K562 (cell line): ENCODE measurements around the gene VPS50. TPM values are rescaled to one million over a fixed set of nuclear protein-coding genes. Genes with fewer than 3 reads are reported as not detected.
A peak's percentile ranks its signal among the peaks of the same experiment; 100 is the strongest.

Experiments used
- ATAC-seq: fragments of 200-7000 bp; cut with Tn5 transposase; 3 replicates; pipeline ENCODE4 v1.9.1; 2020; ENCODE audit warnings: moderate library complexity
- BruUV-seq: library from RNA; stranded (reverse); fragments of 400-500 nt; replicated peaks from 2 replicates; lab custom pipeline; 2021; lab: Mats Ljungman, UMichigan
- CTCF ChIA-PET: fragments of 300-600 bp; formaldehyde crosslinking; extraction: SDS; loops from one replicate; lab custom pipeline; 2021; ENCODE audit warnings: low intra/inter-chr PET ratio; lab: Yijun Ruan, JAX
- POLR2A ChIA-PET: fragments of 300-600, 350-650 bp; sonication (Branson Sonifier 250); formaldehyde crosslinking; extraction: SDS; loops from one replicate; lab custom pipeline; 2021; ENCODE audit warnings: antibody characterized with exemption, inconsistent platforms; lab: Yijun Ruan, JAX
- DNase-seq, 4 experiments: peaks; one replicate each; pipeline versions ENCODE4 v3.0.0 to v3.0.0-alpha.2; 2011 to 2018; ENCODE audit warnings: low spot score in 3 of 4, mixed read lengths in 3 of 4; ENCODE audit errors: extremely low read depth in 1 of 4
- FAIRE-seq: peaks from 2 replicates; lab custom pipeline; 2011; peaks lifted over from hg19 to GRCh38; lab: Jason Lieb, UNC
- H2AFZ ChIP-seq: 2 replicates; pipeline ENCODE4 v1.6.0; 2011; ENCODE audit warnings: low read depth, low read length, control low read depth, inconsistent platforms
- H3K27ac ChIP-seq: fragments of 200-600 bp; 3 replicates; pipeline ENCODE4 v1.8.0; 2011; ENCODE audit warnings: low read depth, mild to moderate bottlenecking, control low read depth, inconsistent platforms, low read length, moderate library complexity, mixed read lengths; ENCODE audit errors: extremely low read depth
- H3K27me3 ChIP-seq, 2 experiments: fragments of 300-600 bp in 1 of 2; 2 replicates in 1 of 2; 3 replicates in 1 of 2; pipeline versions ENCODE4 v1.6.0 to v1.8.0; 2011; ENCODE audit warnings: inconsistent platforms in 2 of 2, low read length in 2 of 2, mild to moderate bottlenecking in 1 of 2, mixed read lengths in 1 of 2, moderate library complexity in 1 of 2; ENCODE audit not compliant: control insufficient read depth in 2 of 2, insufficient read depth in 2 of 2
- H3K36me3 ChIP-seq: fragments of 300-600 bp; 3 replicates; pipeline ENCODE4 v1.8.0; 2011; ENCODE audit warnings: mild to moderate bottlenecking, low read length, inconsistent platforms; ENCODE audit not compliant: control insufficient read depth, insufficient read depth
- H3K4me1 ChIP-seq, 2 experiments: fragments of 200-600 bp in 1 of 2; replicated peaks in 1 of 2; 2 replicates in 1 of 2; 3 replicates in 1 of 2; pipeline versions ENCODE4 v1.5.1 to v1.8.0; 2011; ENCODE audit warnings: inconsistent platforms in 2 of 2, low read length in 2 of 2, mild to moderate bottlenecking in 1 of 2, mixed read lengths in 1 of 2, moderate library complexity in 1 of 2; ENCODE audit not compliant: control insufficient read depth in 2 of 2, insufficient read depth in 2 of 2
- H3K4me2 ChIP-seq: 2 replicates; pipeline ENCODE4 v1.6.1; 2011; ENCODE audit warnings: low read length, control low read depth, inconsistent platforms, mixed read lengths; ENCODE audit not compliant: insufficient read depth
- H3K4me3 ChIP-seq: fragments of 200-600 bp; sonication (generic), shearing (Covaris generic); 2 replicates; pipeline ENCODE4 v1.5.1; 2016; ENCODE audit warnings: control low read depth, inconsistent platforms
- H3K79me2 ChIP-seq: fragments of 200-600 bp; 3 replicates; pipeline ENCODE4 v1.8.0; 2011; ENCODE audit warnings: low read length, inconsistent platforms; ENCODE audit not compliant: control insufficient read depth, insufficient read depth
- H3K9ac ChIP-seq, 2 experiments: 2 replicates each; pipeline versions ENCODE4 v1.6.0 to v1.6.1; 2011; ENCODE audit warnings: low read depth in 2 of 2, low read length in 2 of 2, control low read depth in 1 of 2, inconsistent platforms in 1 of 2, mild to moderate bottlenecking in 1 of 2, mixed read lengths in 1 of 2; ENCODE audit not compliant: insufficient read depth in 1 of 2
- H3K9me1 ChIP-seq: one replicate; pipeline ENCODE4 v1.6.0; 2011; ENCODE audit warnings: inconsistent platforms, mild to moderate bottlenecking, low read length, moderate library complexity; ENCODE audit not compliant: control insufficient read depth, insufficient read depth
- H3K9me3 ChIP-seq: replicated peaks from 2 replicates; pipeline ENCODE4 v1.5.1; 2011; ENCODE audit warnings: low read depth, low read length, inconsistent platforms; ENCODE audit not compliant: control insufficient read depth, insufficient read depth
- H4K20me1 ChIP-seq: replicated peaks from 2 replicates; pipeline ENCODE4 v1.6.1; 2011; ENCODE audit warnings: low read length, inconsistent platforms, mixed read lengths; ENCODE audit not compliant: control insufficient read depth, insufficient read depth
- ARID3A ChIP-seq: IDR thresholded peaks from 2 replicates; pipeline ENCODE4 v1.6.1; 2012; ENCODE audit warnings: low read depth, low read length, improper control_type of control experiment, borderline replicate concordance
- CHD2 ChIP-seq: IDR thresholded peaks from 2 replicates; pipeline ENCODE4 v1.6.1; 2011; ENCODE audit warnings: low read depth, low read length
- CHD4 ChIP-seq: fragments of 200-600 bp; sonication (generic); IDR thresholded peaks from 3 replicates; pipeline ENCODE4 v1.6.1; 2012; ENCODE audit warnings: low read depth, mild to moderate bottlenecking, mixed read lengths, low read length, inconsistent platforms; ENCODE audit not compliant: insufficient read depth, insufficient replicate concordance, poor library complexity, severe bottlenecking
- FOXP4 ChIP-seq: sonication (generic); formaldehyde crosslinking; IDR thresholded peaks from 2 replicates; pipeline ENCODE4 v1.8.0; 2022; ENCODE audit warnings: mild to moderate bottlenecking, missing genetic modification reagents, borderline replicate concordance
- RNF2 ChIP-seq: sonication (generic); IDR thresholded peaks from 2 replicates; pipeline ENCODE4 v1.6.1; 2016
- TCFL5 ChIP-seq: fragments of 250-450 bp; sonication (Bioruptor Pico); conservative IDR thresholded peaks from 2 replicates; pipeline ENCODE4 v1.6.1; 2021; ENCODE audit warnings: mild to moderate bottlenecking, moderate library complexity, matching md5 sums
- ZSCAN32 ChIP-seq: fragments of 450-650 bp; formaldehyde crosslinking; IDR thresholded peaks from 2 replicates; pipeline ENCODE4 v1.4.0; 2020; ENCODE audit warnings: mild to moderate bottlenecking, moderate library complexity
- WGBS: fragments of 100-300 bp; shearing (Covaris generic); methylation state at CpG from one replicate; pipeline ENCODE4 v1.1.6; 2016; ENCODE audit warnings: low coverage, mixed read lengths; ENCODE audit not compliant: insufficient coverage; ENCODE audit errors: missing lambda C conversion rate; 5-methylcytosine and 5-hydroxymethylcytosine counted together
- in situ Hi-C: fragments of 300-500 bp; cut with MboI; formaldehyde crosslinking; loops from 4 replicates; pipeline ENCODE4 v1.15.0; 2018; ENCODE audit warnings: inconsistent platforms, mixed read lengths
- intact Hi-C: fragments of 100-400 bp; cut with micrococcal nuclease; formaldehyde crosslinking; loops from 2 replicates; pipeline ENCODE4 v1.14.2; 2022
- polyA plus RNA-seq, 8 experiments: library from polyadenylated mRNA; depleted of rRNA in 4 of 8; stranded (reverse) in 5 of 8; unstranded in 3 of 8; fragments of >200 nt; fragmentation: Nextera tagmentation in 2 of 8; fragmentation: Illumina TruSeq in 1 of 8; extraction: Ambion mirVana in 2 of 8; extraction: Trizol in 1 of 8; gene quantifications; 2 replicates each; pipeline versions ENCODE4 v1.2.1 to v1.2.3, GENCODE V29; 2011 to 2014; ENCODE audit warnings: inconsistent platforms in 1 of 8, missing spikeins in 1 of 8
- total RNA-seq, 7 experiments: library from RNA; depleted of rRNA in 6 of 7; stranded (reverse); fragments of >200 nt in 6 of 7; fragmentation: Illumina TruSeq in 2 of 7; extraction: Trizol in 2 of 7; gene quantifications; 2 replicates each; pipeline versions ENCODE4 v1.2.1 to v1.2.3, GENCODE V29; 2011 to 2021; ENCODE audit warnings: low replicate concordance in 1 of 7

The VPS50 gene
- total and polyA plus RNA-seq, 9 of the 15 experiments (the other 6 are each of a cell fraction or from before 2014, with no cell fraction given), result 10.5 to 29.4 (median 15.8) TPM

GRCh38 chr7:93196336-93196735 lies 35.8 kb upstream of the VPS50 start:
- FAIRE-seq (no peak), DNase-seq (no peak), ATAC-seq (peak; percentile 31; the same call in 1 of the 3 replicates)
- 0% methylated on average over 2 of the region's 2 CpGs for WGBS
- Histone ChIP-seq H4K20me1 (no peaks in the 10 kb centered on the region), H3K4me3 (no peak overlapping the region), H3K4me1 (no peaks in the 10 kb centered on the region), H3K4me2 (no peak overlapping the region), H3K27me3 (no peaks in the 10 kb centered on the region), H3K9me3 (no peaks in the 10 kb centered on the region), H3K36me3 (no peaks in the 10 kb centered on the region), H3K27ac (no peak overlapping the region), H2AFZ (no peak overlapping the region), H3K9me1 (no peaks in the 10 kb centered on the region), H3K9ac (no peak overlapping the region), H3K79me2 (no peaks in the 10 kb centered on the region)
- in situ Hi-C loops (no loop called here), intact Hi-C loops (no loop called here)
- ChIA-PET POLR2A (interaction anchor here (1.0 kb wide), 1 partner anchor 14 kb away, joined by 3 read pairs; no protein-coding TSS in a partner anchor), CTCF (no interaction called here)
- BruUV-seq, result no TSS peak
- TF ChIP-seq ARID3A, result no peak
- no peak for TF ChIP-seq ZSCAN32 (CRISPR knock-in tag)
- TF ChIP-seq CHD4, result no peak
- TF ChIP-seq RNF2, result no peak
- TF ChIP-seq FOXP4 (CRISPR knock-in tag), result no peak
- no peak for TF ChIP-seq TCFL5
- TF ChIP-seq CHD2, result no peak
